Fibroblast of lung (primary cell): ENCODE results near the gene GSG1L. TPM values are rescaled to one million over a fixed set of nuclear protein-coding genes. Genes with fewer than 3 reads are reported as not detected.

Source experiments
- DNase-seq, 2 donors: peaks; one replicate each; pipeline versions ENCODE4 v3.0.0 to v3.0.0-alpha.2; 2010; ENCODE audit warnings: low read depth in 2 of 2
- H2AFZ ChIP-seq: 2 replicates; pipeline ENCODE4 v1.5.1; 2012; ENCODE audit warnings: low read length, control low read depth, inconsistent platforms
- H3K27ac ChIP-seq: 2 replicates; pipeline ENCODE4 v1.5.1; 2011; ENCODE audit warnings: low read length, control low read depth; ENCODE audit not compliant: insufficient read depth
- H3K27me3 ChIP-seq: 2 replicates; pipeline ENCODE4 v1.5.1; 2011; ENCODE audit warnings: mild to moderate bottlenecking, low read length; ENCODE audit not compliant: control insufficient read depth, insufficient read depth
- H3K36me3 ChIP-seq: 2 replicates; pipeline ENCODE4 v1.5.1; 2011; ENCODE audit warnings: low read length; ENCODE audit not compliant: control insufficient read depth, insufficient read depth
- H3K4me1 ChIP-seq: 2 replicates; pipeline ENCODE4 v1.5.1; 2011; ENCODE audit warnings: low read length; ENCODE audit not compliant: control insufficient read depth, insufficient read depth; ENCODE audit errors: extremely low read depth
- H3K4me2 ChIP-seq: 2 replicates; pipeline ENCODE4 v1.5.1; 2011; ENCODE audit warnings: low read length, control low read depth; ENCODE audit not compliant: insufficient read depth; ENCODE audit errors: extremely low read depth
- H3K4me3 ChIP-seq, 4 experiments: fragments of 200-600 bp in 1 of 4; sonication (generic) in 1 of 4; replicated peaks in 1 of 4; 2 replicates each; pipeline ENCODE4 v1.5.1; 2011 to 2016; ENCODE audit warnings: low read length in 4 of 4, low read depth in 3 of 4, mild to moderate bottlenecking in 3 of 4, control low read depth in 2 of 4, inconsistent platforms in 1 of 4, mixed read lengths in 1 of 4; ENCODE audit not compliant: insufficient read depth in 1 of 4; ENCODE audit errors: control extremely low read depth in 1 of 4
- H3K79me2 ChIP-seq: 2 replicates; pipeline ENCODE4 v1.5.1; 2012; ENCODE audit warnings: mild to moderate bottlenecking, low read length, inconsistent platforms; ENCODE audit not compliant: control insufficient read depth, insufficient read depth
- H3K9ac ChIP-seq: 2 replicates; pipeline ENCODE4 v1.5.1; 2011; ENCODE audit warnings: mild to moderate bottlenecking, low read length, control low read depth; ENCODE audit not compliant: insufficient read depth
- H3K9me3 ChIP-seq: 2 replicates; pipeline ENCODE4 v1.5.1; 2012; ENCODE audit warnings: low read depth, low read length; ENCODE audit not compliant: control insufficient read depth, insufficient read depth
- H4K20me1 ChIP-seq: 2 replicates; pipeline ENCODE4 v1.5.1; 2011; ENCODE audit warnings: low read length; ENCODE audit not compliant: control insufficient read depth, insufficient read depth; ENCODE audit errors: extremely low read depth
- CTCF ChIP-seq, 2 donors: IDR thresholded peaks in 1 of 2; conservative IDR thresholded peaks in 1 of 2; 1 replicate in 1 of 2; 2 replicates in 1 of 2; pipeline ENCODE4 v1.5.1; 2011 to 2012; ENCODE audit warnings: low read length in 2 of 2, control low read depth in 1 of 2, inconsistent platforms in 1 of 2, low read depth in 1 of 2, mild to moderate bottlenecking in 1 of 2
- EZH2 ChIP-seq: IDR thresholded peaks from 2 replicates; pipeline ENCODE4 v1.5.1; 2012; ENCODE audit warnings: low read length, control low read depth, mild to moderate bottlenecking; ENCODE audit errors: missing control alignments
- polyA plus RNA-seq, 2 donors: library from polyadenylated mRNA; depleted of rRNA in 1 of 2; stranded (reverse) in 1 of 2; unstranded in 1 of 2; fragments of >200 nt; gene quantifications; 2 replicates each; pipeline ENCODE4 v1.2.1, GENCODE V29; 2011 to 2012; ENCODE audit warnings: missing spikeins in 1 of 2
- total RNA-seq: library from RNA; depleted of rRNA; stranded (reverse); fragments of >200 nt; gene quantifications from 2 replicates; pipeline ENCODE4 v1.2.1, GENCODE V29; 2014

Gene GSG1L
- total and polyA plus RNA-seq, 2 donors (not counting 1 experiment from before 2014, with no cell fraction given): not detected

DNA sequence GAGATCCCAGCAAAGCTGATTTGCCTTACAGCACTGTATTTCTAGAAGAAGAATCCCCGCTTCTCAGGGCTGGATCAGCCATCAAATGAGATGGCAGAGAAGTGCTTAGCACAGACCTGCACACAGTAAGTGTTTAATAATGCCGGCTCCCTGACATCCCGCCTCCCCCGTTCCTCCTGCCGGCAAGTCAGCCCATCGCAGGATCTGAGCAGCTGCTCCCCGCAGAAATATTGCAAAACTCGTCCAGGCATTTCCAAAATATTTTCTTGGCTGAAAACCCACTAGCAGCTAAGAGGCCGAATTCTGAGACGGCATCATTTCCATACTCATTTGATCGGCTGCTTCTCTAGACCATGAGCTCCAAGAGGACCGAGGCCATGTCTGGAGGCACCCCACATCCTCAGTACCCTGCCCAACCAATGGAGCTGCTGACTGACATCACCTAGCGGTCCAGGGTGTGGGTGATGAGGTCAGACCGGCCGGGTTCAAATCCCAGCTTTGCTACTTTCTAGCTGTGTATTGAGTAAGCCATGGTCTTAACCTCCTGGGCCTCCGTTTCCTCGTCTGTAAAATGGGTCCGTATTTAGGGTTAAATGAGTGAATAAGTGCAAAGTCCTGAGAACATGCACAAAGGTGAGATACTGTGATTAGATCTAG lies 262.1 kb downstream of the GSG1L start:
- no peaks in the 10 kb centered on the region for H3K79me2 ChIP-seq
- H2AFZ ChIP-seq: no peak overlapping the region
- peak in 1 of 2 donors; percentile 5 for DNase-seq
- no peaks in the 10 kb centered on the region for H3K4me1 ChIP-seq
- peaks cover 2% of the 10 kb centered on the region for H3K27me3 ChIP-seq
- H3K9ac ChIP-seq: no peak overlapping the region
- H3K4me3 ChIP-seq: no peak overlapping the region
- H3K36me3 ChIP-seq: no peaks in the 10 kb centered on the region
- no peak overlapping the region for H3K4me2 ChIP-seq
- H3K27ac ChIP-seq: no peak overlapping the region
- H3K9me3 ChIP-seq: no peaks in the 10 kb centered on the region
- no peak for TF ChIP-seq CTCF (conservative IDR thresholded peaks at IDR 0.05 in 1 of 2, IDR thresholded peaks at IDR 0.05 in 1 of 2; ENCODE audit: low read depth in 1 of 2, low read length in 2 of 2)
- no peaks in the 10 kb centered on the region for H4K20me1 ChIP-seq

- TF ChIP-seq EZH2 (no peak), CTCF (conservative IDR thresholded peaks at IDR 0.05 in 1 of 2, IDR thresholded peaks at IDR 0.05 in 1 of 2; ENCODE audit: low read depth in 1 of 2, low read length in 2 of 2) (no peak)
- DNase-seq: no peak
- Histone ChIP-seq H3K79me2 (no peaks in the 10 kb centered on the region), H3K27ac (no peak overlapping the region), H3K9me3 (no peaks in the 10 kb centered on the region), H3K9ac (no peak overlapping the region), H3K4me1 (no peaks in the 10 kb centered on the region), H3K36me3 (no peaks in the 10 kb centered on the region), H2AFZ (no peak overlapping the region), H4K20me1 (no peaks in the 10 kb centered on the region), H3K4me3 (no peak overlapping the region), H3K4me2 (no peak overlapping the region), H3K27me3 (peaks cover 2% of the 10 kb centered on the region)
Measured at GRCh38 chr16:27800817-27801216, 262.7 kb downstream of the GSG1L start.

- peaks cover 2% of the 10 kb centered on the region for H3K27me3 ChIP-seq
- H3K36me3 ChIP-seq: no peaks in the 10 kb centered on the region
- no peaks in the 10 kb centered on the region for H4K20me1 ChIP-seq
- no peak overlapping the region for H3K27ac ChIP-seq
- H3K9ac ChIP-seq: no peak overlapping the region
- no peak overlapping the region for H3K4me2 ChIP-seq
- H3K9me3 ChIP-seq: no peaks in the 10 kb centered on the region
- H3K4me1 ChIP-seq: no peaks in the 10 kb centered on the region
- H3K4me3 ChIP-seq: no peak overlapping the region
- no peaks in the 10 kb centered on the region for H3K79me2 ChIP-seq
- no peak for TF ChIP-seq CTCF (conservative IDR thresholded peaks at IDR 0.05 in 1 of 2, IDR thresholded peaks at IDR 0.05 in 1 of 2; ENCODE audit: low read depth in 1 of 2, low read length in 2 of 2)
- DNase-seq: no peak
- no peak overlapping the region for H2AFZ ChIP-seq
Measured at GRCh38 chr16:27799896-27800295, 263.6 kb downstream of the GSG1L start.
